Calu3 (cell line): ENCODE results near the gene RELT. TPM values are rescaled to one million over a fixed set of nuclear protein-coding genes. Genes with fewer than 3 reads are reported as not detected.

Experiments
- BruUV-seq: library from RNA; stranded (reverse); fragments of 400-500 nt; replicated peaks from 2 replicates; lab custom pipeline; 2021; lab: Mats Ljungman, UMichigan
- CTCF ChIA-PET: fragments of 300-600 bp; sonication (Branson Sonifier 250); formaldehyde crosslinking; loops from one replicate; lab custom pipeline; 2022; ENCODE audit warnings: antibody characterized with exemption; lab: Charles Lee
- DNase-seq: peaks from one replicate; pipeline ENCODE4 v3.0.0; 2022
- H3K27ac Mint-ChIP-seq: one replicate; pipeline ENCODE4 v1.8.0; 2022; ENCODE audit warnings: mixed read lengths; ENCODE audit not compliant: unreplicated experiment
- H3K27me3 Mint-ChIP-seq: one replicate; pipeline ENCODE4 v1.8.0; 2022; ENCODE audit warnings: mixed read lengths; ENCODE audit not compliant: unreplicated experiment
- H3K36me3 Mint-ChIP-seq: one replicate; pipeline ENCODE4 v1.8.0; 2022; ENCODE audit warnings: mild to moderate bottlenecking, moderate library complexity, mixed read lengths; ENCODE audit not compliant: insufficient read depth, unreplicated experiment
- H3K4me1 Mint-ChIP-seq: one replicate; pipeline ENCODE4 v1.8.0; 2022; ENCODE audit warnings: mild to moderate bottlenecking, low read depth, mixed read lengths; ENCODE audit not compliant: unreplicated experiment
- H3K4me3 Mint-ChIP-seq: one replicate; pipeline ENCODE4 v1.8.0; 2022; ENCODE audit warnings: mild to moderate bottlenecking, low read depth, moderate library complexity, mixed read lengths; ENCODE audit not compliant: unreplicated experiment
- H3K9me3 Mint-ChIP-seq: one replicate; pipeline ENCODE4 v1.8.0; 2022; ENCODE audit warnings: low read depth, mixed read lengths; ENCODE audit not compliant: unreplicated experiment
- CTCF ChIP-seq: fragments of 200-600 bp; IDR thresholded peaks from one replicate; pipeline ENCODE4 v1.8.0; 2022; ENCODE audit warnings: antibody characterized with exemption; ENCODE audit not compliant: unreplicated experiment
- intact Hi-C: fragments of 100-400 bp; cut with micrococcal nuclease; formaldehyde crosslinking; loops from one replicate; pipeline ENCODE4 v1.10.0; 2022; ENCODE audit not compliant: unreplicated experiment
- total RNA-seq: library from RNA; stranded (reverse); gene quantifications from 2 replicates; pipeline ENCODE4 v1.2.3, GENCODE V29; 2022

RELT gene
- total RNA-seq, 1 experiment from 2014 or later, result 11.8 TPM

- CTCF ChIA-PET, result interaction anchor here (1.8 kb wide), 1 partner anchor 88 kb away, joined by 10 read pairs; no protein-coding TSS in a partner anchor
- Mint-ChIP-seq H3K36me3 (peaks cover 34% of the 10 kb centered on the region), H3K9me3 (no peaks in the 10 kb centered on the region), H3K4me1 (peaks cover 9% of the 10 kb centered on the region), H3K27me3 (no peaks in the 10 kb centered on the region), H3K27ac (no peak overlapping the region), H3K4me3 (no peak overlapping the region)
- intact Hi-C loops, result loop anchor here (5.0 kb wide), 1 partner anchor 87 kb away; the partner anchor contains the start of gene ARHGEF17
- no TSS peak for BruUV-seq
- no peak for DNase-seq
- TF ChIP-seq CTCF, result no peak
Observed at GRCh38 chr11:73394416-73395296, 18.5 kb downstream of the RELT start.

DNA sequence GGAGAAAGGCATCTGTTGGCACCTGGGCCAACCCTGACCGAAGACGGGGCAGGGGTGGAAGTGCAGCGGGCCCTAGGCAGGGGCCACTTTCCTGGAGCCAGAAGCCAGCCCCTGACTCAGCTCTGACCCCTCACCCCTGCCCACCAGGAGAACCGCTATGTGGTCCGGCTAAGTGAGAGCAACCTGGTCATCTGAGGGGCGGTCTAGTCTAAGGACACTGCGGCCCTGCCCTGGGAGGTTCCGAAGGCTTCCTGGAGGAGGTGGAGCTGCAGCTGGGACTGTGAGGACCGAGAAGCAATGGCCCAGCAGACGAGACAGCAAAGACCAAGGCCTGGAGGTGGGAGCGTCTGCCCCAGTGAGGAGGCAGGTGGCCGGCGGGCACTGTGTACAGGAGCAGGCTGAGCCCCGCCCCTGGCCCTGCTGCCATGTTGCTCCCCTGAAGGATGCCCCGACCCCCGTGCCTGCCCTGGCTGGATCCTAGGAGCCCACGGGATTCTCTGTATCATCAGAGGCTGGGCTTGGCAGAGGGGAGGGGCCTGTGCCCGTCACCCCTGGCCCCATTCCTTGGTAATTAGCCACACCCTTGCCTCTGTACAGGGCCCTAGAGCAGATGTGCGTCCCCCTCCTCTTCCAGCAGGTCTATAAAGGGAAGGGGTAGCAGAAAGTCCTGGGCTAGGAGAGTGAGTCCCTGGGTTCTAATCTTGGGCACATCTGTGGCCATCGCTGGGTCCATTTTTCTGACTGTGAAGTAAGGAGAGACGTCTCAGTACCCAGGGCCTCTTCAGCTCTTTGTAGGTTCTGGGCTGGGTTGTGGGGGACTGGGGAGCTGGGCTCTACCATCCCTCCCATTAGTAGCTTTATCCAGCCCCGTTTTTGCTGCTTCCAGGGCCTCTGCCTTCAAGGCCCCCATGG is 19.4 kb downstream of the RELT start:
- peaks cover under 1% of the 10 kb centered on the region for H3K4me1 Mint-ChIP-seq
- no TSS peak for BruUV-seq
- intact Hi-C loops, result no loop called here
- no peaks in the 10 kb centered on the region for H3K27me3 Mint-ChIP-seq
- CTCF ChIA-PET, result interaction anchor here (1.1 kb wide), 1 partner anchor 44 kb away, joined by 4 read pairs; no protein-coding TSS in a partner anchor
- no peak overlapping the region for H3K27ac Mint-ChIP-seq
- no peaks in the 10 kb centered on the region for H3K9me3 Mint-ChIP-seq
- TF ChIP-seq CTCF, result no peak
- no peak for DNase-seq
- H3K4me3 Mint-ChIP-seq, result no peak overlapping the region
- H3K36me3 Mint-ChIP-seq, result peaks cover 34% of the 10 kb centered on the region

GRCh38 chr11:73396251-73396930 is 20.2 kb downstream of the RELT start:
- no peak for TF ChIP-seq CTCF
- peaks cover 34% of the 10 kb centered on the region for H3K36me3 Mint-ChIP-seq
- intact Hi-C loops, result no loop called here
- no TSS peak for BruUV-seq
- no peak overlapping the region for H3K27ac Mint-ChIP-seq
- H3K27me3 Mint-ChIP-seq, result no peaks in the 10 kb centered on the region
- CTCF ChIA-PET, result interaction anchor here (1.1 kb wide), 1 partner anchor 45 kb away, joined by 4 read pairs; no protein-coding TSS in a partner anchor
- no peak overlapping the region for H3K4me3 Mint-ChIP-seq
- H3K9me3 Mint-ChIP-seq, result no peaks in the 10 kb centered on the region
- H3K4me1 Mint-ChIP-seq, result no peaks in the 10 kb centered on the region
- DNase-seq, result no peak

- no peak for DNase-seq
- no peaks in the 10 kb centered on the region for H3K9me3 Mint-ChIP-seq
- intact Hi-C loops, result no loop called here
- no peak for TF ChIP-seq CTCF
- no peaks in the 10 kb centered on the region for H3K27me3 Mint-ChIP-seq
- peaks cover 34% of the 10 kb centered on the region for H3K36me3 Mint-ChIP-seq
- CTCF ChIA-PET, result interaction anchor here (1.1 kb wide), 1 partner anchor 46 kb away, joined by 4 read pairs; no protein-coding TSS in a partner anchor
- no TSS peak for BruUV-seq
- no peak overlapping the region for H3K27ac Mint-ChIP-seq
- H3K4me3 Mint-ChIP-seq, result no peak overlapping the region
- no peaks in the 10 kb centered on the region for H3K4me1 Mint-ChIP-seq
Observed at GRCh38 chr11:73396985-73397384, 20.8 kb downstream of the RELT start.
